HEK293 (cell line): ENCODE measurements around the gene PRKAG2.
A peak's percentile ranks its signal among the peaks of the same experiment; 100 is the strongest.

Experiments
- OSR2 ChIP-seq: fragments of 450-650 bp; formaldehyde crosslinking; IDR thresholded peaks from 2 replicates; pipeline ENCODE4 v1.5.1; 2016; ENCODE audit warnings: missing biosample characterization, missing genetic modification characterization
- SCRT1 ChIP-seq: fragments of 450-650 bp; formaldehyde crosslinking; IDR thresholded peaks from 2 replicates; pipeline ENCODE4 v1.5.1; 2016; ENCODE audit warnings: missing biosample characterization, missing genetic modification characterization, borderline replicate concordance
- TRIM28 ChIP-seq: IDR thresholded peaks from 2 replicates; pipeline ENCODE4 v1.6.1; 2011; ENCODE audit warnings: low read length, control low read depth, borderline replicate concordance
- ZBTB20 ChIP-seq: fragments of 450-650 bp; formaldehyde crosslinking; IDR thresholded peaks from 2 replicates; pipeline ENCODE4 v1.5.1; 2016; ENCODE audit warnings: missing biosample characterization, missing genetic modification characterization
- ZIC2 ChIP-seq: fragments of 450-650 bp; formaldehyde crosslinking; IDR thresholded peaks from 2 replicates; pipeline ENCODE4 v1.5.1; 2016; ENCODE audit warnings: missing biosample characterization, missing genetic modification characterization
- ZNF146 ChIP-seq: fragments of 450-650 bp; formaldehyde crosslinking; IDR thresholded peaks from 2 replicates; pipeline ENCODE4 v1.5.1; 2016; ENCODE audit warnings: missing biosample characterization, missing genetic modification characterization
- ZNF175 ChIP-seq: fragments of 450-650 bp; formaldehyde crosslinking; IDR thresholded peaks from 2 replicates; pipeline ENCODE4 v1.5.1; 2016; ENCODE audit warnings: missing biosample characterization, missing genetic modification characterization
- ZNF23 ChIP-seq: fragments of 450-650 bp; formaldehyde crosslinking; IDR thresholded peaks from 2 replicates; pipeline ENCODE4 v1.5.1; 2016; ENCODE audit warnings: missing biosample characterization, missing genetic modification characterization, borderline replicate concordance
- ZNF239 ChIP-seq: fragments of 450-650 bp; formaldehyde crosslinking; IDR thresholded peaks from 2 replicates; pipeline ENCODE4 v1.5.1; 2016; ENCODE audit warnings: missing biosample characterization, missing genetic modification characterization
- ZNF302 ChIP-seq: fragments of 450-650 bp; formaldehyde crosslinking; IDR thresholded peaks from 2 replicates; pipeline ENCODE4 v1.5.1; 2016; ENCODE audit warnings: missing biosample characterization, missing genetic modification characterization, low read depth
- ZNF514 ChIP-seq: fragments of 450-650 bp; formaldehyde crosslinking; IDR thresholded peaks from 2 replicates; pipeline ENCODE4 v1.5.1; 2016; ENCODE audit warnings: missing biosample characterization, missing genetic modification characterization
- ZNF521 ChIP-seq: fragments of 450-650 bp; formaldehyde crosslinking; IDR thresholded peaks from 2 replicates; pipeline ENCODE4 v1.5.1; 2017; ENCODE audit warnings: missing biosample characterization, mild to moderate bottlenecking, missing genetic modification characterization
- ZNF529 ChIP-seq: fragments of 450-650 bp; formaldehyde crosslinking; IDR thresholded peaks from 2 replicates; pipeline ENCODE4 v1.5.1; 2017; ENCODE audit warnings: missing genetic modification characterization, missing biosample characterization; ENCODE audit not compliant: insufficient replicate concordance
- ZNF530 ChIP-seq: fragments of 450-650 bp; formaldehyde crosslinking; IDR thresholded peaks from 2 replicates; pipeline ENCODE4 v1.5.1; 2016; ENCODE audit warnings: low read depth, missing biosample characterization, missing genetic modification characterization
- ZNF549 ChIP-seq: fragments of 450-650 bp; IDR thresholded peaks from 2 replicates; pipeline ENCODE4 v1.5.1; 2018; ENCODE audit warnings: missing biosample characterization, missing genetic modification characterization, mild to moderate bottlenecking, inconsistent platforms, moderate library complexity
- ZNF561 ChIP-seq: fragments of 450-650 bp; IDR thresholded peaks from 2 replicates; pipeline ENCODE4 v1.5.1; 2018; ENCODE audit warnings: missing biosample characterization, missing genetic modification characterization, borderline replicate concordance
- ZNF571 ChIP-seq: fragments of 450-650 bp; formaldehyde crosslinking; IDR thresholded peaks from 2 replicates; pipeline ENCODE4 v1.5.0; 2017; ENCODE audit warnings: missing biosample characterization, missing genetic modification characterization
- ZNF621 ChIP-seq: fragments of 450-650 bp; formaldehyde crosslinking; IDR thresholded peaks from 2 replicates; pipeline ENCODE4 v1.5.1; 2017; ENCODE audit warnings: missing biosample characterization, missing genetic modification characterization
- ZNF658 ChIP-seq: fragments of 450-650 bp; formaldehyde crosslinking; IDR thresholded peaks from 2 replicates; pipeline ENCODE4; 2016; ENCODE audit warnings: missing biosample characterization, missing genetic modification characterization
- ZNF664 ChIP-seq: fragments of 450-650 bp; formaldehyde crosslinking; IDR thresholded peaks from 2 replicates; pipeline ENCODE4 v1.5.1; 2016; ENCODE audit warnings: missing biosample characterization, missing genetic modification characterization
- ZNF776 ChIP-seq: fragments of 450-650 bp; formaldehyde crosslinking; IDR thresholded peaks from 2 replicates; pipeline ENCODE4 v1.5.0; 2017; ENCODE audit warnings: missing biosample characterization, missing genetic modification characterization, borderline replicate concordance
- ZNF777 ChIP-seq: fragments of 450-650 bp; formaldehyde crosslinking; IDR thresholded peaks from 2 replicates; pipeline ENCODE4 v1.5.1; 2017; ENCODE audit warnings: missing biosample characterization, missing genetic modification characterization, borderline replicate concordance
- ZNF791 ChIP-seq: fragments of 450-650 bp; formaldehyde crosslinking; IDR thresholded peaks from 2 replicates; pipeline ENCODE4 v1.5.1; 2016; ENCODE audit warnings: missing biosample characterization, missing genetic modification characterization
- TF ChIP-seq, protein P1 (sequence below): fragments of 450-650 bp; formaldehyde crosslinking; IDR thresholded peaks from 2 replicates; pipeline ENCODE4 v1.5.1; 2016; ENCODE audit warnings: missing biosample characterization, missing genetic modification characterization, borderline replicate concordance
- TF ChIP-seq, protein P2 (sequence below): fragments of 450-650 bp; formaldehyde crosslinking; IDR thresholded peaks from 2 replicates; pipeline ENCODE4 v1.5.1; 2017; ENCODE audit warnings: missing biosample characterization, missing genetic modification characterization
- TF ChIP-seq, protein P3 (sequence below): fragments of 450-650 bp; formaldehyde crosslinking; conservative IDR thresholded peaks from 2 replicates; pipeline ENCODE4 v1.5.1; 2016; ENCODE audit warnings: low read depth, missing biosample characterization, missing genetic modification characterization
- TF ChIP-seq, protein P4 (sequence below): fragments of 450-650 bp; IDR thresholded peaks from 2 replicates; pipeline ENCODE4 v1.5.1; 2018; ENCODE audit warnings: missing biosample characterization, mild to moderate bottlenecking, missing genetic modification characterization
- TF ChIP-seq, protein P5 (sequence below): fragments of 450-650 bp; formaldehyde crosslinking; IDR thresholded peaks from 2 replicates; pipeline ENCODE4 v1.5.1; 2017; ENCODE audit warnings: missing biosample characterization, missing genetic modification characterization

PRKAG2 gene

DNA sequence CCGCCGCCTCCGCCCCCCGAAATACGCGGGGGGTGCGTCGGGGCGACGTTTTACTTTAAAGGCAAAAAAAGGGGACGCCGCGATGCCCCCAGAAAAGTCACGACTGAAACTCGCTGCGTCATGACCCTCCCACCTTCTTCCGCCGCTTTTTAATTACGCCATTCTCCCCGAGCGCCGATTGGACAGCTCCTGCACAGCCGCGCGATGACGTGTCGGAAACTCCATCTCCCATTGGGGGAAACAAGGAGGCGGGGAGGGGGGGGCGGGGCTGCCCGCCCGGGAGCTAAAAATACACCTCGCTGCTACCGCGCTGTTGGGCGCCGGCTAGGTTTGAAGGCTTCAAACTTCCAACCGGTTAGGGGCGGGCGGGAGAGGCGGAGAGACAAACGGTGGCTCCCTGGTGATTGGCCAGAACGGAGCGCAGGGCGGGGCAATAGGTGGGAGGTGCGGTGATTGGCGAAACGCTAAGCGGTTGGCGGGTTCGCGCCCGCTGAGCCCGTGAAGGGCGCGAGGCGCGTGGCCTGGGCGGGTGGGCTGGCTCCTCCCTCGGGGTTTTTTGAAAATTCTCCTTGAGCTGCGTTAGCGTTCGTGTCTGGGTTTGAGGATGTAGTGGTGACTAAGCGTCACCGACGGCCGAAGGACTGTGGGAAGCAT lies 357.0 kb downstream of the PRKAG2 start, which contains the start of gene RHEB (continued):
- TF ChIP-seq, protein P1, sequence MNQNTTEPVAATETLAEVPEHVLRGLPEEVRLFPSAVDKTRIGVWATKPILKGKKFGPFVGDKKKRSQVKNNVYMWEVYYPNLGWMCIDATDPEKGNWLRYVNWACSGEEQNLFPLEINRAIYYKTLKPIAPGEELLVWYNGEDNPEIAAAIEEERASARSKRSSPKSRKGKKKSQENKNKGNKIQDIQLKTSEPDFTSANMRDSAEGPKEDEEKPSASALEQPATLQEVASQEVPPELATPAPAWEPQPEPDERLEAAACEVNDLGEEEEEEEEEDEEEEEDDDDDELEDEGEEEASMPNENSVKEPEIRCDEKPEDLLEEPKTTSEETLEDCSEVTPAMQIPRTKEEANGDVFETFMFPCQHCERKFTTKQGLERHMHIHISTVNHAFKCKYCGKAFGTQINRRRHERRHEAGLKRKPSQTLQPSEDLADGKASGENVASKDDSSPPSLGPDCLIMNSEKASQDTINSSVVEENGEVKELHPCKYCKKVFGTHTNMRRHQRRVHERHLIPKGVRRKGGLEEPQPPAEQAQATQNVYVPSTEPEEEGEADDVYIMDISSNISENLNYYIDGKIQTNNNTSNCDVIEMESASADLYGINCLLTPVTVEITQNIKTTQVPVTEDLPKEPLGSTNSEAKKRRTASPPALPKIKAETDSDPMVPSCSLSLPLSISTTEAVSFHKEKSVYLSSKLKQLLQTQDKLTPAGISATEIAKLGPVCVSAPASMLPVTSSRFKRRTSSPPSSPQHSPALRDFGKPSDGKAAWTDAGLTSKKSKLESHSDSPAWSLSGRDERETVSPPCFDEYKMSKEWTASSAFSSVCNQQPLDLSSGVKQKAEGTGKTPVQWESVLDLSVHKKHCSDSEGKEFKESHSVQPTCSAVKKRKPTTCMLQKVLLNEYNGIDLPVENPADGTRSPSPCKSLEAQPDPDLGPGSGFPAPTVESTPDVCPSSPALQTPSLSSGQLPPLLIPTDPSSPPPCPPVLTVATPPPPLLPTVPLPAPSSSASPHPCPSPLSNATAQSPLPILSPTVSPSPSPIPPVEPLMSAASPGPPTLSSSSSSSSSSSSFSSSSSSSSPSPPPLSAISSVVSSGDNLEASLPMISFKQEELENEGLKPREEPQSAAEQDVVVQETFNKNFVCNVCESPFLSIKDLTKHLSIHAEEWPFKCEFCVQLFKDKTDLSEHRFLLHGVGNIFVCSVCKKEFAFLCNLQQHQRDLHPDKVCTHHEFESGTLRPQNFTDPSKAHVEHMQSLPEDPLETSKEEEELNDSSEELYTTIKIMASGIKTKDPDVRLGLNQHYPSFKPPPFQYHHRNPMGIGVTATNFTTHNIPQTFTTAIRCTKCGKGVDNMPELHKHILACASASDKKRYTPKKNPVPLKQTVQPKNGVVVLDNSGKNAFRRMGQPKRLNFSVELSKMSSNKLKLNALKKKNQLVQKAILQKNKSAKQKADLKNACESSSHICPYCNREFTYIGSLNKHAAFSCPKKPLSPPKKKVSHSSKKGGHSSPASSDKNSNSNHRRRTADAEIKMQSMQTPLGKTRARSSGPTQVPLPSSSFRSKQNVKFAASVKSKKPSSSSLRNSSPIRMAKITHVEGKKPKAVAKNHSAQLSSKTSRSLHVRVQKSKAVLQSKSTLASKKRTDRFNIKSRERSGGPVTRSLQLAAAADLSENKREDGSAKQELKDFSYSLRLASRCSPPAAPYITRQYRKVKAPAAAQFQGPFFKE, result no peak
- peak; percentile 65; the same call in 1 of the 2 replicates for TF ChIP-seq ZBTB20 (tag by site-specific recombination)
- TF ChIP-seq, protein P2, sequence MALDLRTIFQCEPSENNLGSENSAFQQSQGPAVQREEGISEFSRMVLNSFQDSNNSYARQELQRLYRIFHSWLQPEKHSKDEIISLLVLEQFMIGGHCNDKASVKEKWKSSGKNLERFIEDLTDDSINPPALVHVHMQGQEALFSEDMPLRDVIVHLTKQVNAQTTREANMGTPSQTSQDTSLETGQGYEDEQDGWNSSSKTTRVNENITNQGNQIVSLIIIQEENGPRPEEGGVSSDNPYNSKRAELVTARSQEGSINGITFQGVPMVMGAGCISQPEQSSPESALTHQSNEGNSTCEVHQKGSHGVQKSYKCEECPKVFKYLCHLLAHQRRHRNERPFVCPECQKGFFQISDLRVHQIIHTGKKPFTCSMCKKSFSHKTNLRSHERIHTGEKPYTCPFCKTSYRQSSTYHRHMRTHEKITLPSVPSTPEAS (tag by site-specific recombination), result no peak
- TF ChIP-seq ZNF146 (tag by site-specific recombination), result no peak
- TF ChIP-seq ZNF175 (tag by site-specific recombination), result no peak
- no peak for TF ChIP-seq ZNF777 (tag by site-specific recombination)
- TF ChIP-seq ZNF239 (tag by site-specific recombination), result no peak
- no peak for TF ChIP-seq ZNF23
- TF ChIP-seq ZNF664, result no peak
- TF ChIP-seq ZNF561 (tag by site-specific recombination), result no peak
- no peak for TF ChIP-seq ZNF621
- TF ChIP-seq, protein P3, sequence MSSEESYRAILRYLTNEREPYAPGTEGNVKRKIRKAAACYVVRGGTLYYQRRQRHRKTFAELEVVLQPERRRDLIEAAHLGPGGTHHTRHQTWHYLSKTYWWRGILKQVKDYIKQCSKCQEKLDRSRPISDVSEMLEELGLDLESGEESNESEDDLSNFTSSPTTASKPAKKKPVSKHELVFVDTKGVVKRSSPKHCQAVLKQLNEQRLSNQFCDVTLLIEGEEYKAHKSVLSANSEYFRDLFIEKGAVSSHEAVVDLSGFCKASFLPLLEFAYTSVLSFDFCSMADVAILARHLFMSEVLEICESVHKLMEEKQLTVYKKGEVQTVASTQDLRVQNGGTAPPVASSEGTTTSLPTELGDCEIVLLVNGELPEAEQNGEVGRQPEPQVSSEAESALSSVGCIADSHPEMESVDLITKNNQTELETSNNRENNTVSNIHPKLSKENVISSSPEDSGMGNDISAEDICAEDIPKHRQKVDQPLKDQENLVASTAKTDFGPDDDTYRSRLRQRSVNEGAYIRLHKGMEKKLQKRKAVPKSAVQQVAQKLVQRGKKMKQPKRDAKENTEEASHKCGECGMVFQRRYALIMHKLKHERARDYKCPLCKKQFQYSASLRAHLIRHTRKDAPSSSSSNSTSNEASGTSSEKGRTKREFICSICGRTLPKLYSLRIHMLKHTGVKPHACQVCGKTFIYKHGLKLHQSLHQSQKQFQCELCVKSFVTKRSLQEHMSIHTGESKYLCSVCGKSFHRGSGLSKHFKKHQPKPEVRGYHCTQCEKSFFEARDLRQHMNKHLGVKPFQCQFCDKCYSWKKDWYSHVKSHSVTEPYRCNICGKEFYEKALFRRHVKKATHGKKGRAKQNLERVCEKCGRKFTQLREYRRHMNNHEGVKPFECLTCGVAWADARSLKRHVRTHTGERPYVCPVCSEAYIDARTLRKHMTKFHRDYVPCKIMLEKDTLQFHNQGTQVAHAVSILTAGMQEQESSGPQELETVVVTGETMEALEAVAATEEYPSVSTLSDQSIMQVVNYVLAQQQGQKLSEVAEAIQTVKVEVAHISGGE, result no peak
- no peak for TF ChIP-seq ZNF302 (tag by site-specific recombination)
- no peak for TF ChIP-seq ZNF530 (tag by site-specific recombination)
- TF ChIP-seq ZNF791, result no peak
- TF ChIP-seq ZNF549 (tag by site-specific recombination), result no peak
- TF ChIP-seq, protein P4, sequence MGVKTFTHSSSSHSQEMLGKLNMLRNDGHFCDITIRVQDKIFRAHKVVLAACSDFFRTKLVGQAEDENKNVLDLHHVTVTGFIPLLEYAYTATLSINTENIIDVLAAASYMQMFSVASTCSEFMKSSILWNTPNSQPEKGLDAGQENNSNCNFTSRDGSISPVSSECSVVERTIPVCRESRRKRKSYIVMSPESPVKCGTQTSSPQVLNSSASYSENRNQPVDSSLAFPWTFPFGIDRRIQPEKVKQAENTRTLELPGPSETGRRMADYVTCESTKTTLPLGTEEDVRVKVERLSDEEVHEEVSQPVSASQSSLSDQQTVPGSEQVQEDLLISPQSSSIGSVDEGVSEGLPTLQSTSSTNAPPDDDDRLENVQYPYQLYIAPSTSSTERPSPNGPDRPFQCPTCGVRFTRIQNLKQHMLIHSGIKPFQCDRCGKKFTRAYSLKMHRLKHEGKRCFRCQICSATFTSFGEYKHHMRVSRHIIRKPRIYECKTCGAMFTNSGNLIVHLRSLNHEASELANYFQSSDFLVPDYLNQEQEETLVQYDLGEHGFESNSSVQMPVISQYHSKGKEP (tag by site-specific recombination), result no peak
- TF ChIP-seq, protein P5, sequence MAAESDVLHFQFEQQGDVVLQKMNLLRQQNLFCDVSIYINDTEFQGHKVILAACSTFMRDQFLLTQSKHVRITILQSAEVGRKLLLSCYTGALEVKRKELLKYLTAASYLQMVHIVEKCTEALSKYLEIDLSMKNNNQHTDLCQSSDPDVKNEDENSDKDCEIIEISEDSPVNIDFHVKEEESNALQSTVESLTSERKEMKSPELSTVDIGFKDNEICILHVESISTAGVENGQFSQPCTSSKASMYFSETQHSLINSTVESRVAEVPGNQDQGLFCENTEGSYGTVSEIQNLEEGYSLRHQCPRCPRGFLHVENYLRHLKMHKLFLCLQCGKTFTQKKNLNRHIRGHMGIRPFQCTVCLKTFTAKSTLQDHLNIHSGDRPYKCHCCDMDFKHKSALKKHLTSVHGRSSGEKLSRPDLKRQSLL (tag by site-specific recombination), result 0 out of 2 replicates have a peak, but pooled peaks have one; percentile 10
- no peak for TF ChIP-seq ZNF514 (tag by site-specific recombination)
- TF ChIP-seq ZNF776 (tag by site-specific recombination), result no peak
- TF ChIP-seq ZNF529 (tag by site-specific recombination), result no peak
- no peak for TF ChIP-seq SCRT1 (tag by site-specific recombination)
- no peak for TF ChIP-seq ZNF521 (tag by site-specific recombination)
- peak; percentile 60 for TF ChIP-seq ZIC2 (tag by site-specific recombination)
- TF ChIP-seq TRIM28, result no peak
- TF ChIP-seq ZNF571 (tag by site-specific recombination), result no peak
- peak; percentile 78 for TF ChIP-seq OSR2 (tag by site-specific recombination)
- TF ChIP-seq ZNF658 (tag by site-specific recombination), result no peak
